BE2C (cell line): Measurements from ENCODE around the gene SLC6A9.
A peak's percentile ranks its signal among the peaks of the same experiment; 100 is the strongest.

ENCODE experiments used
- DNase-seq: peaks from one replicate; pipeline ENCODE4 v3.0.0-alpha.2; 2020
- H3K27me3 ChIP-seq: fragments of 250-450 bp; sonication (Bioruptor Pico); 2 replicates; pipeline ENCODE4 v1.5.1; 2020; ENCODE audit warnings: mild to moderate bottlenecking
- H3K36me3 ChIP-seq: fragments of 250-450 bp; sonication (Bioruptor Pico); 2 replicates; pipeline ENCODE4 v1.5.1; 2020; ENCODE audit warnings: mild to moderate bottlenecking
- H3K4me1 ChIP-seq: fragments of 250-450 bp; sonication (Bioruptor Pico); 2 replicates; pipeline ENCODE4 v1.5.1; 2020
- H3K4me3 ChIP-seq: 2 replicates; pipeline ENCODE4 v1.5.1; 2011; ENCODE audit warnings: low read depth, low read length
- H3K9me3 ChIP-seq: fragments of 250-450 bp; sonication (Bioruptor Pico); 2 replicates; pipeline ENCODE4 v1.5.1; 2020
- TF ChIP-seq, protein P1 (sequence below): IDR thresholded peaks from 2 replicates; pipeline ENCODE4 v1.5.1; 2012; ENCODE audit warnings: mild to moderate bottlenecking, low read depth, low read length

Gene SLC6A9

DNA sequence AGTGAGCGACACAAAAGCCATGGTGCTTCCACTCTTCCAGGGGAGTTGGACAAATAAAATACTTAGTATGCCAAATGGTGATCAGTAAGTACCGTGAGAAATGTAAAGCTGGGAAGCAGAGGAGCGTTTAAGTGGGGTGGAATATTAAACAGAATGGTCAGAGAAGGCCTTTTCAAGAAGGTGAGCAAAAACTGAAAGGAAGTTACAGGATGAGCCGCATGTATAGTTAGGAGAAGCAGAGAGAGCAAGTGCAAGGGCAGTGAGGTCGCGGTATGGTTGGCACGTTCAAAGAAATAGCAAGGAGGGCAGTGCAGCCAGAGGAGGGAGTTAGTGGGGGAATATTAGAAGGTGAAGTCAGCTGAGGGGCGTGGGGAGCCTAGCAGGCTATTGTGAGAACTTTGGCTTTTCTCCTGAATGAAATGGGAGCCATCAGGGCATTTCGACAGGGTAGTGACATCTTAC lies 57.2 kb downstream of the SLC6A9 start:
- peaks cover 11% of the 10 kb centered on the region for H3K36me3 ChIP-seq

DNA sequence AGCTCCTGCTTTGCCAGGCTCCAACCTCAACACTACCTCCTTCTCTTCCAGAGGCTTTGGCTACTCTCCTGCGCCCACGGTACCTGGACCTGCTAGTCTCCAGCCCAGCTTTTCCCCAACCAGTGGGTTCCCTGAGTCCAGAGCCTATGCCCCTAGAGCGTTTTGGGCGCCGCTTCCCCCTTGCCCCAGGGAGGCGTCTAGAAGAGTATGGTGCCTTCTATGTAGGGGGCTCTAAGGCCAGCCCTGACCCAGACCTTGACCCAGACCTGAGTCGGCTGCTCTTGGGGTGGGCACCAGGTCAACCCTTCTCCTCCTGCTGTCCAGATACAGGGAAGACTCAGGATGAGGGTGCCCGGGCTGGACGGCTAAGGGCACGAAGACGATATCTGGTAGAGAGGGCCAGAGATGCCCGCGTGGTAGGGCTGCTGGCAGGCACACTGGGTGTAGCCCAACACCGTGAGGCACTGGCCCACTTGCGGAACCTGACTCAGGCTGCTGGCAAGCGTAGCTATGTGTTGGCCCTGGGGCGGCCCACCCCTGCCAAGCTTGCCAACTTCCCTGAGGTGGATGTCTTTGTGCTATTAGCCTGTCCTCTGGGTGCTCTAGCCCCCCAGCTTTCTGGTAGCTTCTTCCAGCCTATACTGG lies 59.8 kb downstream of the SLC6A9 start:
- TF ChIP-seq, protein P1, sequence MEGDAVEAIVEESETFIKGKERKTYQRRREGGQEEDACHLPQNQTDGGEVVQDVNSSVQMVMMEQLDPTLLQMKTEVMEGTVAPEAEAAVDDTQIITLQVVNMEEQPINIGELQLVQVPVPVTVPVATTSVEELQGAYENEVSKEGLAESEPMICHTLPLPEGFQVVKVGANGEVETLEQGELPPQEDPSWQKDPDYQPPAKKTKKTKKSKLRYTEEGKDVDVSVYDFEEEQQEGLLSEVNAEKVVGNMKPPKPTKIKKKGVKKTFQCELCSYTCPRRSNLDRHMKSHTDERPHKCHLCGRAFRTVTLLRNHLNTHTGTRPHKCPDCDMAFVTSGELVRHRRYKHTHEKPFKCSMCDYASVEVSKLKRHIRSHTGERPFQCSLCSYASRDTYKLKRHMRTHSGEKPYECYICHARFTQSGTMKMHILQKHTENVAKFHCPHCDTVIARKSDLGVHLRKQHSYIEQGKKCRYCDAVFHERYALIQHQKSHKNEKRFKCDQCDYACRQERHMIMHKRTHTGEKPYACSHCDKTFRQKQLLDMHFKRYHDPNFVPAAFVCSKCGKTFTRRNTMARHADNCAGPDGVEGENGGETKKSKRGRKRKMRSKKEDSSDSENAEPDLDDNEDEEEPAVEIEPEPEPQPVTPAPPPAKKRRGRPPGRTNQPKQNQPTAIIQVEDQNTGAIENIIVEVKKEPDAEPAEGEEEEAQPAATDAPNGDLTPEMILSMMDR = no peak
- DNase-seq = no peak
- peaks cover 7% of the 10 kb centered on the region for H3K36me3 ChIP-seq
- H3K27me3 ChIP-seq = no peaks in the 10 kb centered on the region
- H3K4me1 ChIP-seq = no peaks in the 10 kb centered on the region
- H3K4me3 ChIP-seq = no peak overlapping the region
- no peaks in the 10 kb centered on the region for H3K9me3 ChIP-seq

More for the DNA sequence above, 57.2 kb downstream of the SLC6A9 start:
- TF ChIP-seq, protein P1 = no peak
- no peaks in the 10 kb centered on the region for H3K9me3 ChIP-seq
- peak overlapping the region; percentile 80 for H3K4me3 ChIP-seq
- no peaks in the 10 kb centered on the region for H3K27me3 ChIP-seq
- no peaks in the 10 kb centered on the region for H3K4me1 ChIP-seq
- no peak for DNase-seq

DNA sequence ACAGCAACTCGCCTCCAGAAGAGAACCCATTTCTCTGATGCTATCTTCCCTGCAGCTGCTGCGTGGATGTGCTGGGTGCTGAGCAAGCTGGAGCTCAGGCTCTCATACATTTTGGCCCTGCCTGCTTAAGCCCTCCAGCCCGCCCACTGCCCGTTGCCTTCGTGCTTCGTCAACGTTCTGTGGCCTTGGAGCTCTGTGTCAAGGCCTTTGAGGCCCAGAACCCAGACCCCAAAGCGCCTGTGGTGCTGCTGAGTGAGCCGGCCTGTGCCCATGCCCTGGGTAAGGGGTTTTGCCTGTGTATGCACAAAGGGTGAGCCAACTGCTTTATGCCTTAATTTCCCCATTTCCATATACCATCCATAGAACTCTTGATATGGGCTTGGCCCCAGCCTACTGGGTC lies 60.4 kb downstream of the SLC6A9 start:
- no peaks in the 10 kb centered on the region for H3K9me3 ChIP-seq
- TF ChIP-seq, protein P1 = no peak
- H3K27me3 ChIP-seq = no peaks in the 10 kb centered on the region
- H3K4me3 ChIP-seq = peak overlapping the region; percentile 88
- no peaks in the 10 kb centered on the region for H3K4me1 ChIP-seq
- no peak for DNase-seq
- H3K36me3 ChIP-seq = peaks cover 4% of the 10 kb centered on the region

DNA sequence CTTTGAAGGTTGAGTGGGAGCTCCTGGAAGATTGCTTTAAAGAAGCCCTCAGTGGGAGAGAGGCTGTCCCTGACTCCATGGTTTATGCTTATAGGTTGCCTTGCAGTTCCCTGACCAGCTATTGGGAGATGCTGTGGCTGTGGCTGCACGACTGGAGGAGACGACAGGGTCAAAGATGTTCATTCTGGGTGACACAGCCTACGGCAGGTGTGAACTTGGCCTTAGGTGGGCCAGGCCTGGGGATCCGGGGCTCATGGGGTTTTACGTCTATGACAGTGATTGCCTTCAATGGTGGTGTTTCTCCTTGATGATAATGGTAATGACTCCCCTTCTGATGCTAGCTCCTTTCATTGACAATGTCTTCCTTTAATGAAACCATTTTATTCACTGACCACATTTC lies 60.8 kb downstream of the SLC6A9 start:
- Histone ChIP-seq H3K4me3 (peak overlapping the region; percentile 88), H3K36me3 (peaks cover 4% of the 10 kb centered on the region)

DNA sequence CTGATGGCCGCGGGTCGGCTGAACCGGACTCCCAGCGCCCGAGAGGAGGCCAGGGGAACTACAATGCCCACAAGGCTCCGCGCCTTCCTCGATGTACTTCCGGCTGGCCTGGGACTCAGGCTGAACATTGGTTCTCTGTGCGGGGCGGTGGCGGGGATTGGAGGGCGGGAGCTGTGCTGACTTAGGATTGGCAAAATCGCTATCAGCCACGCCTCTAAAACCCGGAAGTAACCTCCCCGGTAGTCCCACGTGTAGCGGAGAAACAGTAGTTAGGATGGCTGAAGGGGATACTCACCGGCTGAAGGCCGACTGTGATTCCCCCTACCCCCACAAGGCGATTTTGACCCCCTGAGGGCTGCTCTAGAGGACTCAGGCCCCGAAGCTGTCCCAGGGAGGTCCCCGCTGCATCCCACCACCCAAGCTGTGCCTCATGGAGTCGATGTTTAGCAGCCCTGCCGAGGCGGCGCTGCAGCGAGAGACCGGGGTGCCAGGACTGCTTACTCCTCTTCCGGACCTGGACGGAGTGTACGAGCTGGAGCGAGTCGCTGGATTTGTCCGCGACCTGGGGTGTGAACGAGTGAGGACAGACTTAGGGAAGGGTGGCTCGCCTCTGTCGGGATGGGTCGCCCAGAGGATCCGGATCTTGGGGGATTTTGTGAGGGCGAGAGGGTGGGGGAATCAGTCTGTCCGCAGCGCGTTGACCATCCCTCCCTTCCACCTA lies 61.4 kb downstream of the SLC6A9 start, which contains the start of gene DPH2:
TSS of gene DPH2 (plus strand) at position 265 of the 721 bp plus-strand sequence. CDS start at position 431, 166 bp downstream.
- peak within 1 kb of the TSS; percentile 88 for H3K4me3 ChIP-seq
- no peaks in the 10 kb centered on the region for H3K4me1 ChIP-seq
- H3K27me3 ChIP-seq = no peaks in the 10 kb centered on the region
- peaks cover 4% of the 10 kb centered on the region for H3K36me3 ChIP-seq
- peak; percentile 94 for DNase-seq
- TF ChIP-seq, protein P1 = no peak
- H3K9me3 ChIP-seq = no peaks in the 10 kb centered on the region

More for the DNA sequence above, 60.8 kb downstream of the SLC6A9 start:
- H3K4me1 ChIP-seq = no peaks in the 10 kb centered on the region
- no peak for DNase-seq
- no peaks in the 10 kb centered on the region for H3K27me3 ChIP-seq
- TF ChIP-seq, protein P1 = no peak
- no peaks in the 10 kb centered on the region for H3K9me3 ChIP-seq

DNA sequence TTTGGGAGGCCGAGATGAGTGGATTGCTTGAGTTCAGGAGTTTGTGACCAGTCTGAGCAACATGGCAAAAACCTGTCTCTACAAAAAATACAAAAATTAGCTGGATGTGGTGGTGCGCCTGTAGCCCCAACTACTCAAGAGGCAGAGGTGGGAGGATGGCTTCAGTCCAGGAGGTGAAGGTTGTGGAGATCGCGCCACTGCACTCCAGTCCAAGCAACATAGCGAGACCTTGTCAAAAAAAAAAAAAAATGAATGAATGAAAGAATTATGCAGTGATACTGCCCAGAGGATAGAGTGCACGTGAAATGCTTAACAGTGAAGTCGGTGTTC lies 61.9 kb downstream of the SLC6A9 start:
- H3K4me3 ChIP-seq = peak overlapping the region; percentile 52
- TF ChIP-seq, protein P1 = no peak

More for the DNA sequence above, 61.9 kb downstream of the SLC6A9 start:
- Histone ChIP-seq H3K36me3 (peaks cover 4% of the 10 kb centered on the region), H3K9me3 (no peaks in the 10 kb centered on the region), H3K27me3 (no peaks in the 10 kb centered on the region), H3K4me1 (no peaks in the 10 kb centered on the region)
- DNase-seq = no peak
